Head of caudate nucleus (tissue), 42 donors: ENCODE data around the gene OR8S1.
"Not testable (repeated sequence)": the region's sequence is repeated elsewhere in the genome, so short reads cannot be mapped to it uniquely, and the experiment has no call there.

ENCODE experiments used
- DNase-seq, 42 donors: peaks; one replicate each; pipeline versions ENCODE4 v3.0.0 to v3.0.0-alpha.2; 2020 to 2021; ENCODE audit warnings: mixed read lengths in 7 of 42
- intact Hi-C: fragments of 100-400 bp; cut with DNase I; formaldehyde crosslinking; loops from one replicate; pipeline ENCODE4 v1.15.0; 2022

Gene OR8S1

GRCh38 chr12:48551636-48552035, 26.2 kb downstream of the OR8S1 start:
- DNase-seq, intact Hi-C loops: not testable (repeated sequence)

GRCh38 chr12:48553666-48554343, 28.4 kb downstream of the OR8S1 start:
- intact Hi-C loops, DNase-seq: not testable (repeated sequence)

- intact Hi-C loops = no loop called here
- DNase-seq = no peak
These were observed 31.2 kb downstream of the OR8S1 start for GRCh38 chr12:48556631-48557030.

- no peak for DNase-seq
- intact Hi-C loops = no loop called here
These were observed 32.5 kb downstream of the OR8S1 start for GRCh38 chr12:48557919-48558318.

- DNase-seq = no peak
These were observed 42.3 kb downstream of the OR8S1 start for GRCh38 chr12:48567731-48568130.

GRCh38 chr12:48569946-48570345, 44.5 kb downstream of the OR8S1 start, which contains the start of gene LALBA:
LALBA (minus strand) TSS chr12:48570046; CDS start chr12:48570020, 26 bp downstream.
- DNase-seq = no peak

More at GRCh38 chr12:48567731-48568130, 42.3 kb downstream of the OR8S1 start:
- intact Hi-C loops = no loop called here

GRCh38 chr12:48572326-48572725, 46.9 kb downstream of the OR8S1 start:
- intact Hi-C loops = no loop called here
- peak in 6 of 42 donors; percentile 2 to 50 (median 12) for DNase-seq

More at GRCh38 chr12:48569946-48570345, 44.5 kb downstream of the OR8S1 start, which contains the start of gene LALBA:
- intact Hi-C loops = no loop called here
